Neural progenitor cell (in vitro differentiated cells): ENCODE data around the gene RAD51AP2.

Experiments used
- CTCF ChIP-seq: fragments of 200-600 bp; sonication (generic); IDR thresholded peaks from 2 replicates; pipeline ENCODE4 v1.5.1; 2017; ENCODE audit warnings: antibody characterized with exemption, mild to moderate bottlenecking
- EZH2phosphoT487 ChIP-seq: fragments of 200-600 bp; sonication (generic); IDR thresholded peaks from 2 replicates; pipeline ENCODE4 v1.6.1; 2017; ENCODE audit warnings: antibody characterized with exemption

- no peak for TF ChIP-seq CTCF
- no peak for TF ChIP-seq EZH2phosphoT487
Measured at GRCh38 chr2:17520761-17521160, 2.5 kb upstream of the RAD51AP2 start.
